HG03442 (cell line): ENCODE data around the gene NRP1.

Experiments used
- ATAC-seq: cut with Tn5 transposase; IDR thresholded peaks from one replicate; pipeline ENCODE4 v1.9.1; 2021; ENCODE audit warnings: mild to moderate bottlenecking, moderate library complexity; ENCODE audit not compliant: unreplicated experiment

Gene NRP1

GRCh38 chr10:33267708-33268107, 66.8 kb downstream of the NRP1 start:
- no peak for ATAC-seq

- no peak for ATAC-seq
These were observed 68.8 kb downstream of the NRP1 start for GRCh38 chr10:33265621-33266020.

- no peak for ATAC-seq
These were observed 71.0 kb downstream of the NRP1 start for GRCh38 chr10:33263453-33263852.

DNA sequence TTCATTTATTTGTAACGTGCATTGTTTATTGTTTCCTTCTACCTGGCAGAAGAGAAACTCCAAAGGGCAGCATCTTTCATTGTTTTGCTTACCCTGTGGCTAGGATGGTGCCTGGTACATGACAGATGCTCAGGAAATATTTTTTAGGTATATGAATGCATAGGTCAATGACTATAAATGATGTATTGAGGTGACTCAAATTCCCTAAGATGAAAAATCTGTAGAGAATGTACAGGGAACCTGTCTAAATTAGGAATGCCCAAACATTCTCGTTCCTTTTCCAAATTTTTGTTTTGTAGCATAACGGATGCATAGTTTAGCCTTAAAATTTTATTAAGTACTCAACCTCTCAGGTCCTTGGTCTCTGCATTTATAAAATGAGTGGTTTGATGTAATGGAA, 71.6 kb downstream of the NRP1 start:
- no peak for ATAC-seq

GRCh38 chr10:33260403-33261149, 73.9 kb downstream of the NRP1 start:
- no peak for ATAC-seq

GRCh38 chr10:33258967-33259366, 75.5 kb downstream of the NRP1 start:
- ATAC-seq = no peak

DNA sequence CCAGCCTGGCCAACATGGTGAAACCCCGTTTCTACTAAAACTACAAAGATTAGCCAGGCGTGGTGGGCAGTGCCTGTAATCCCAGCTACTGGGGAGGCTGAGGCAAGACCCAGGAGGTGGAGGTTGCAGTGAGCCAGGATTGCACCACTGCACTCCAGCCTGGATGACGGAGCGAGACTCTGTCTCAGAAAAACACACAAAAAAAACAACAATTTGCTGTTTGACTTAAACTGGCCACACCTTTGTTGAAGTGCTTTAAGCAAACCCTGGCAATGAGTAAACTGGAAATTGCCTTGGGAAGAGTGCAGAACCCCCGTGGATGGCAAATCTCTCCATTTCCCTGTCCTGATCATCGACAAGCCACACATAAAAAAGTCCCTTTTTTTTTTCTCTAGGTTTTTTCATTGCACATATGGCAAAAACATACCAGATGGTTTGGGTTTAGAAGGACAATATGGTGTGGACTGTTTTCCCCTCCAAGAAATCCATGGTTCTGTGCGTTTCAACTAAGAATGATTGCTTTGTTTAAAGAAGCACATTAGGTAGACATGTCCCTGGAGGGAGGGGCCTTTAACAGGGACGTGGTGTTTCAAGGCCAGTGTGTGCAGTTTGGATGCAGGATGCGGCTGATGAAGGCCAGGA, 76.9 kb downstream of the NRP1 start:
- no peak for ATAC-seq

- no peak for ATAC-seq
These were observed 78.0 kb downstream of the NRP1 start for GRCh38 chr10:33256458-33256857.

DNA sequence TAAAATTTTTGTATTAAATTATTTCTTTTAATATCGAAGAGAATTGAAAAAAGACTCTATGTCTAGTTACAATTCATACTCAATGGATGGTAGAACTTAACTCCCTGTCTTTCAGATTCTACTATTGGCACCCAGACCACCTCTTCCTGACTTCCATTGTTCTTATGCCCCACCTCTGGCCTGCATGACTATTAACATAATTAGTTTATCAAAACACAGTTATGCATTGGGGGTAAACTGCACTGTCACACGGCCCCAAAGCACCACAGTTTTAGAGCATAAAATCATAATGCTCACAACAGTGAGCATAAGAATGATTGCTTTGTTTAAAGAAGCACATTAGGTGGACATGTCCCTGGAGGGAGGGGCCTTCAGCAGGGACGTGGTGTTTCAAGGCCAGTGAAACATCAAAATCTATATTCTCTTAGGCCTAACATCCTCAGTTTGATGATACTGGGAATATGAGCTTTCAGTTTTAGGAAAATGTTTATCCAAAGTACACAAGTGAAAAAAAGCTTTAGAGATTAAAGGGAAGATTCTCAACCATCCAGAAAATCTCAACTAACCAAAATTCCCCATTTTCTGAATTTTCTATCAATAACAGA, 79.8 kb downstream of the NRP1 start:
- ATAC-seq = no peak

GRCh38 chr10:33253411-33253810, 81.1 kb downstream of the NRP1 start:
- ATAC-seq = no peak

GRCh38 chr10:33252794-33253203, 81.7 kb downstream of the NRP1 start:
- no peak for ATAC-seq

DNA sequence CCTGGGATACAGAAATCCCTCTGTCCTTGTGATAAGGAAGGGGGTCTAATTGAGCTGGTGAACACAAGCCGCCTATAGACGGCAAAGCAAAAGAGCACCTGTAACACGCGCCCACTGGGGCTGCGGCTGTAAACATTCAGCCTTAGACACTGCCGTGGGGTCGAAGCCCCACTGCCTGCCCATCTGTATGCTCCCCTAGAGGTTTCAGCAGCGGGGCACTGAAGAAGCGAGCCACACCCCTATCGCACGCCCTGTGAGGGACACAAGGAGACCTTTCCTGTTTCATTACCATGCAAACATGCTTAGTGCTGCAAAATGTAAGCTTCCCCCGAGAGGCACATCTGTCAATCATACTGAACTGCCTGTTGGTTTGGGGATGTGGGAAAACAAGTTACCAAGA, 82.1 kb downstream of the NRP1 start:
- no peak for ATAC-seq

DNA sequence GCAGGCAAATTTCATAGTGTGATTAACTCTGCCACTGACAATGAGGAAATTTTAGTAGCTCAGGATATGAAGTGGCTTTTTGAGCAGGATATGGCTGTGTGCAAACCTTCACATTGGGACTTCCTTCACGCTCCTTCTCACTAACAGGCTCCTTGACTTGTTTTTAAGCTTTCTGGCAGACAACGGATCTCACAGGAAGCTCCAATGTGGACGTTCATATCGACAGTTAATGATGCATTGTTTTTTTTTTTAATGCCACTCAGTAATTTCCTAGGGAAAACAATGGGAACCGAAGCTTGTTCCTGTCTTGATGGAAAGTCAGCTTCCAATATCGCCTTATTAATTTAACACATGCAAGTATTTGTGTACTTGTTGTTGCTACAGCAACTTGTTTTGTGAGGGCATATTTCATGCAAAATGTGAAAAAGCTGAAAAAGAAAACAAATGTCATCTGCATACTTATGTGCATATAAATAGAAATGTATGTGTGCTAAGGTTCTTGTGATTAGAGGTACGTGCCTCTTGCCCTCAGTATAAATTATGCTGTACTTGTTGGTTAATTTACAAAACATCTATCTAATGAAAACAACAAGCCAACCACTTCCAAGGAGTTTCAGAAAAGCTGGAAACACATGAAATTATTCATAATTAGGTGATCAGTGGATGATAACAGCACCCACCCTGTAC, 84.7 kb downstream of the NRP1 start:
- ATAC-seq = no peak

DNA sequence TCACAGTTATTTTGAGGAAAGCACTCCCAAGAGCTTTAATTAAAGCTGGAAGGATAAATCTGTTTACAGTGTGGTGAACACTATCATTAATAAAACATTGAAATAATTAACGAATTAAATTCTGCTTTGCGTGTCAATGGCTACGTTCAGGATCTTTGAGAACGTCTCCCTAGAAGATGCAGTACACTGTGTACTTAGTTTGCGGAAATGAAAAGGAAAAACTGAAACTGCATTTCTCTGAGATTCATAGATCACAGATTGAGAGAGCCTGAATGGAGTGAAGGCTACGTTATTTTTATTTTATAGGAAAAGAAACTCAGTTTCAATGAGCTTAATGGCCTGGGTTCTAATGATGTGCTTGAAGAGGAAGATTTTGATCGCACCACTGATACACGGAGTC, 85.3 kb downstream of the NRP1 start:
- no peak for ATAC-seq

GRCh38 chr10:33248638-33249037, 85.8 kb downstream of the NRP1 start:
- ATAC-seq = peak; percentile 75

- ATAC-seq = no peak
These were observed 87.1 kb downstream of the NRP1 start for GRCh38 chr10:33247221-33247922.

GRCh38 chr10:33245343-33245742, 89.1 kb downstream of the NRP1 start:
- no peak for ATAC-seq

GRCh38 chr10:33244354-33244967, 90.0 kb downstream of the NRP1 start:
- ATAC-seq = no peak

DNA sequence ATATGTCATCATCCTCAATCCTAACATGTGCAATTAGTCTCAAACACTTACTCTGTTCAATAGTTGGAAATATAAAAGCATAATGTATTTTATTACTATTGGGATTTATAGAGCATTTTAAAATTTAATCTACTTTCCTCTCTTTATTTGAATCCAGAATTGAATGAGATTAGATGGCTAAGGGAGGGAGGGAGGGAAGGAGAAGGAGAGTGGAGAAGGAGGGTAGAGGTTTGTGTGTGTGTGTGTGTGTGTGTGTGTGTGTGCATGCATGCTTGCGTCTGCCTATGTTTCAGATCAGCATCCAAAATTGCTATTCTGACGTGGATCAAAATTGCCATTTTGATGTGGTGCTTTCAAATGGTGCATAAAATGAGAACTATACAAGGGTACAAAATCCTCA, 90.8 kb downstream of the NRP1 start:
- no peak for ATAC-seq

DNA sequence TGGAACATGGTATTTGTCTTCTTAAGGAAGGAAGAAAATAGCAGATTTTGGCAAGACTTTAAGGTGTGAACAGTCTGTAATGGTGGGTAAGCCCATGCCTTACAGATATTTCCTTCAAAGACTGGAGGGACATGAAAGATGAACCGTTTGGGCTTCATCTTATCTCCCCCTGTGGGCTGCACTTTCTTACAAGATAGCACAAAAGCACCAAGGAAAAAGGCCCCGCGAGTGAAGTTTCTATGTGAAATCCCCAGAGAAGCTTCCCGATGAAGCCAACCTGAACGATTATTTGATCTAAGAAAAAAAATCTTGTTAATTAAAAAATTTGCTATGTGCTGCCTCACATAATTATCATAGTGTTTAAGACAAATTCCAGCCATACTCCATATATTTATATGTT, 91.5 kb downstream of the NRP1 start:
- no peak for ATAC-seq

DNA sequence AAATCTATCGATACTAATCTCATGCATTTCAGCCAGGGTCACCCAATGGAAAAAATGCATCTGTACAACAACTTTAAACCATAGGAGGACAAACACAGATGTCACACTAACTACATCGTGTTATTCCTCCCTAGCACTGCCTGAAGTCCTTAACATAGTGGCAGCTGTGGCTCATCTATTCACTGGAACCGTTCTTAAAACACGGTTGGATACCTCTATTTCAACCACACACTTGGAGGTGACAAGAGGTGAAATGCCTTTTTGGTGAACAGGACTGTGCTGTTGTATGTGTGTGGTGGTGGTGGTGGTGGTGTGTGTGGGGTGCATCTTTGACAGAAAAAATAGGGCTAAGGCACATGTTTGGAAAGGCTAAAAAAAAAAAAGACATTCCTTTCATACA, 93.1 kb downstream of the NRP1 start:
- no peak for ATAC-seq
